ENCODE data around the gene KIFBP. TPM values are rescaled to one million over a fixed set of nuclear protein-coding genes. Genes with fewer than 3 reads are reported as not detected.
A peak's percentile ranks its signal among the peaks of the same experiment; 100 is the strongest.

KIFBP gene
- total and polyA plus RNA-seq, 2 of the 13 experiments (the other 11 are each of a cell fraction or from before 2014, with no cell fraction given), result 13.0 to 21.9 TPM

DNA sequence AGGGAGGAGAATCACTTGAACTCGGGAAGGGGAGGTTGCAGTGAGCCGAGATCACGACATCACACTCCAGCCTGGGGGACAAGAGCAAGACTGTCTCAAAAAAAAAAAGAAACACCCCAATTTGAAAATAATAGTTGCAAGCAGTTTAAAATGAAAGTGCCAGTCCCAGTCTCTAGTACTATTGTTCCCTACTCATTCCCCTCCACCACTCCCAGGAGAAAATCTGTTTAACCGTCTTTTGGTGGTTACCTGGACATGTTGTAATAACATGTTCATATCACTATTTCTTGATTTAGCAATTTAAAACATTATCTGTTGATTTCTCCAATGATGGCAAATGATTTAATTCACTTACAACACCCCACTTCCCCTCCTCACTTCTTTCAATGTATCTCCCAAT, 44.7 kb downstream of the KIFBP start (continued):
- TF ChIP-seq, protein P1, sequence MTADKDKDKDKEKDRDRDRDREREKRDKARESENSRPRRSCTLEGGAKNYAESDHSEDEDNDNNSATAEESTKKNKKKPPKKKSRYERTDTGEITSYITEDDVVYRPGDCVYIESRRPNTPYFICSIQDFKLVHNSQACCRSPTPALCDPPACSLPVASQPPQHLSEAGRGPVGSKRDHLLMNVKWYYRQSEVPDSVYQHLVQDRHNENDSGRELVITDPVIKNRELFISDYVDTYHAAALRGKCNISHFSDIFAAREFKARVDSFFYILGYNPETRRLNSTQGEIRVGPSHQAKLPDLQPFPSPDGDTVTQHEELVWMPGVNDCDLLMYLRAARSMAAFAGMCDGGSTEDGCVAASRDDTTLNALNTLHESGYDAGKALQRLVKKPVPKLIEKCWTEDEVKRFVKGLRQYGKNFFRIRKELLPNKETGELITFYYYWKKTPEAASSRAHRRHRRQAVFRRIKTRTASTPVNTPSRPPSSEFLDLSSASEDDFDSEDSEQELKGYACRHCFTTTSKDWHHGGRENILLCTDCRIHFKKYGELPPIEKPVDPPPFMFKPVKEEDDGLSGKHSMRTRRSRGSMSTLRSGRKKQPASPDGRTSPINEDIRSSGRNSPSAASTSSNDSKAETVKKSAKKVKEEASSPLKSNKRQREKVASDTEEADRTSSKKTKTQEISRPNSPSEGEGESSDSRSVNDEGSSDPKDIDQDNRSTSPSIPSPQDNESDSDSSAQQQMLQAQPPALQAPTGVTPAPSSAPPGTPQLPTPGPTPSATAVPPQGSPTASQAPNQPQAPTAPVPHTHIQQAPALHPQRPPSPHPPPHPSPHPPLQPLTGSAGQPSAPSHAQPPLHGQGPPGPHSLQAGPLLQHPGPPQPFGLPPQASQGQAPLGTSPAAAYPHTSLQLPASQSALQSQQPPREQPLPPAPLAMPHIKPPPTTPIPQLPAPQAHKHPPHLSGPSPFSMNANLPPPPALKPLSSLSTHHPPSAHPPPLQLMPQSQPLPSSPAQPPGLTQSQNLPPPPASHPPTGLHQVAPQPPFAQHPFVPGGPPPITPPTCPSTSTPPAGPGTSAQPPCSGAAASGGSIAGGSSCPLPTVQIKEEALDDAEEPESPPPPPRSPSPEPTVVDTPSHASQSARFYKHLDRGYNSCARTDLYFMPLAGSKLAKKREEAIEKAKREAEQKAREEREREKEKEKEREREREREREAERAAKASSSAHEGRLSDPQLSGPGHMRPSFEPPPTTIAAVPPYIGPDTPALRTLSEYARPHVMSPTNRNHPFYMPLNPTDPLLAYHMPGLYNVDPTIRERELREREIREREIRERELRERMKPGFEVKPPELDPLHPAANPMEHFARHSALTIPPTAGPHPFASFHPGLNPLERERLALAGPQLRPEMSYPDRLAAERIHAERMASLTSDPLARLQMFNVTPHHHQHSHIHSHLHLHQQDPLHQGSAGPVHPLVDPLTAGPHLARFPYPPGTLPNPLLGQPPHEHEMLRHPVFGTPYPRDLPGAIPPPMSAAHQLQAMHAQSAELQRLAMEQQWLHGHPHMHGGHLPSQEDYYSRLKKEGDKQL (CRISPR knock-in tag; IDR thresholded peaks at IDR 0.05; ENCODE audit: low read depth), result no peak
- TF ChIP-seq ZBTB1 (CRISPR knock-in tag; IDR thresholded peaks at IDR 0.05; ENCODE audit: borderline replicate concordance), result no peak
- TF ChIP-seq TEAD2 (CRISPR knock-in tag; IDR thresholded peaks at IDR 0.05), result no peak
- no peak for TF ChIP-seq HHEX (CRISPR knock-in tag; IDR thresholded peaks at IDR 0.05)
- TF ChIP-seq FIP1L1 (IDR thresholded peaks at IDR 0.05; ENCODE audit: borderline replicate concordance, insufficient read depth, low read depth, low read length), result no peak
- TF ChIP-seq, protein P2, sequence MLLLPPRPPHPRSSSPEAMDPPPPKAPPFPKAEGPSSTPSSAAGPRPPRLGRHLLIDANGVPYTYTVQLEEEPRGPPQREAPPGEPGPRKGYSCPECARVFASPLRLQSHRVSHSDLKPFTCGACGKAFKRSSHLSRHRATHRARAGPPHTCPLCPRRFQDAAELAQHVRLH (CRISPR knock-in tag; IDR thresholded peaks at IDR 0.05; ENCODE audit: borderline replicate concordance, low read depth), result no peak

DNA sequence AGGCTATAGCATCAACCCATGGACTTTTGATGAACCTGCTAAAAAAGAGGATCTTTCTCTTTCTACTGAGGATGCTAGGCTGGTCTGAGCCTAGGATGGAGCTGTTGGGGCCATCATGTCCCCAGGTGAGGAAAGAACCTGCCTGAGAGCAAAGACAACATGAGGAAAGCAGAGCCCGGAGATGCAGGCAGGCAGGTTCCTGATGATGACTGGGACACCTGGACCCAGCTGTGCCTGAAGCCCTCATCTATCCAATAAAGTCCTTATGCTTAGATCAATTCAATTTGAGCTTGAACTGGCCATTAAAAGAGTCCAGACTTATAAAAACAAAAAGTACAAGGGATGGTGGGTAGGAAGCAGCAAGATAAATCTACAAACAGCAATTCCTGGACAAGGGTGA, 48.9 kb downstream of the KIFBP start:
- no peak overlapping the region for H3K27ac ChIP-seq (ENCODE audit: extremely low read length, insufficient read depth, low read length)
- no peaks in the 10 kb centered on the region for H3K9me3 ChIP-seq (ENCODE audit: low read length)
- H3K9ac ChIP-seq (ENCODE audit: insufficient read depth, low read depth, low read length), result no peak overlapping the region
- no peak overlapping the region for H2AFZ ChIP-seq (ENCODE audit: low read length)
- H3K4me3 ChIP-seq (replicated peaks in 1 of 3; ENCODE audit: insufficient read depth in 1 of 3, low read depth in 2 of 3, low read length in 3 of 3), result no peak overlapping the region
- in situ Hi-C loops (cut with HindIII; ENCODE audit: extremely low pct_ligation_motif_present, low pct_unique_long_range_greater_than_20kb) (no loop called here), intact Hi-C loops (cut with micrococcal nuclease; ENCODE audit: unreplicated experiment) (no loop called here)
- H3K36me3 ChIP-seq (replicated peaks in 1 of 2; ENCODE audit: control insufficient read depth in 1 of 2, insufficient read depth in 2 of 2, low read length in 2 of 2), result no peaks in the 10 kb centered on the region
- ATAC-seq, result no peak
- BruUV-seq (replicated peaks), result no TSS peak
- H3K4me1 ChIP-seq (ENCODE audit: insufficient read depth, low read length), result no peaks in the 10 kb centered on the region
- ChIA-PET CTCF (ENCODE audit: low intra/inter-chr PET ratio, low total read pairs) (no interaction called here), POLR2A (no interaction called here)
- TF ChIP-seq ZSCAN12 (CRISPR knock-in tag; IDR thresholded peaks at IDR 0.05), result no peak
- peak; percentile 92 for TF ChIP-seq ZNF329 (CRISPR knock-in tag; IDR thresholded peaks at IDR 0.05; ENCODE audit: low read depth)
- H3K4me2 ChIP-seq (ENCODE audit: low read depth, low read length), result no peak overlapping the region
- WGBS (ENCODE audit: low lambda C conversion rate), result 0% methylated on average over 1 of the region's 1 CpG
- no peak for FAIRE-seq
- H4K20me1 ChIP-seq (ENCODE audit: insufficient read depth, low read length), result no peaks in the 10 kb centered on the region
- DNase-seq (ENCODE audit: low spot score), result no peak
- H3K79me2 ChIP-seq (ENCODE audit: insufficient read depth, low read length), result no peaks in the 10 kb centered on the region
- H3K27me3 ChIP-seq (ENCODE audit: control insufficient read depth in 1 of 2, insufficient read depth in 2 of 2, low read length in 2 of 2), result peaks cover 0 to 8% of the 10 kb centered on the region in 2 experiments; a peak in 2 of 5 replicates
